ENCODE results near the gene RALGAPA2. TPM values are rescaled to one million over a fixed set of nuclear protein-coding genes. Genes with fewer than 3 reads are reported as not detected.

RALGAPA2 gene
- total and polyA plus RNA-seq, 2 donors = 15.3 to 41.6 TPM

DNA sequence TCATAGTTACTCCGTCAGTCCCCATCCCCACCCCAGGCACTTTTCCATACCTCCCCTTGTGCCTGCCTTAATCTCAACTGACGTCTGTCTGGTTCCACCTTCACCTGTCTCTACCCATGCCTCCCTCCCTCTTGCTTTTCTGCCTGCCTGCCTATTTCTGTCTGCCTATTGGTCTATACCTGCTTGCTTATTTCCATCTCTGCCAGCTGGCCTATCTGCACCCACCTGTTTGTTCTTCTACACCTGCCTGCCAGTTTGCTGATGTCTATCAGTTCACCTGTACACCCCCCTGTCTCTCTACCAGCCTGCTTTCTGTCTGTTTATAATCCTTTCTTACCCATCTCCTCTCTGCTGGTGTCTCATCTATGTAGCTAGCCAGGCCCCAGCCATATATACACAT lies 87.5 kb downstream of the RALGAPA2 start:
- no peak for DNase-seq (ENCODE audit: extremely low spot score)
- Histone ChIP-seq H3K36me3 (ENCODE audit: insufficient read depth) (no peaks in the 10 kb centered on the region), H3K4me3 (ENCODE audit: low read depth, low read length) (no peak overlapping the region), H3K4me1 (ENCODE audit: insufficient read depth) (no peaks in the 10 kb centered on the region), H3K27ac (ENCODE audit: low read depth) (no peak overlapping the region)
- 92% methylated on average over 2 of the region's 2 CpGs for WGBS

DNA sequence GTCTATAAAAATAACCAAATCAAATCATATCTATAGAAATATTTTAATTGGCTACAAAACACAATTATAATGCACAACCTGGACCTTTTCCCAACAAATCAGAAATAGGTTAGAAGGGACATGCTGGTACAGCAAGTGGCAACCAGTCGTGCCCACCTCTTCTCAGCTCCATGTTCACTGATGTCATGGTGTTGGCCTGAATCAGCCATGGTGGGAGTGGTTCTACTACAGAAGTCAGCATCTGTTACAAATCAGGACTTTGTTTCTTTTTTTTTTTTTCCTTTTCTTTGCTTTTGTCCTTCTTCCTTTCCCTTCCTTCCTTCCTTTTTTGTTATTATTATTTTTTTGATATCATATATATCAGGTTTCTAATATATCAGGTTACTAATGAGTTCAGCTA lies 91.2 kb downstream of the RALGAPA2 start:
- WGBS = 85% methylated on average over 1 of the region's 1 CpG
- H3K27ac ChIP-seq (ENCODE audit: low read depth) = no peak overlapping the region
- H3K36me3 ChIP-seq (ENCODE audit: insufficient read depth) = no peaks in the 10 kb centered on the region
- H3K4me3 ChIP-seq (ENCODE audit: low read depth, low read length) = no peak overlapping the region
- H3K4me1 ChIP-seq (ENCODE audit: insufficient read depth) = no peaks in the 10 kb centered on the region
- no peak for DNase-seq (ENCODE audit: extremely low spot score)

DNA sequence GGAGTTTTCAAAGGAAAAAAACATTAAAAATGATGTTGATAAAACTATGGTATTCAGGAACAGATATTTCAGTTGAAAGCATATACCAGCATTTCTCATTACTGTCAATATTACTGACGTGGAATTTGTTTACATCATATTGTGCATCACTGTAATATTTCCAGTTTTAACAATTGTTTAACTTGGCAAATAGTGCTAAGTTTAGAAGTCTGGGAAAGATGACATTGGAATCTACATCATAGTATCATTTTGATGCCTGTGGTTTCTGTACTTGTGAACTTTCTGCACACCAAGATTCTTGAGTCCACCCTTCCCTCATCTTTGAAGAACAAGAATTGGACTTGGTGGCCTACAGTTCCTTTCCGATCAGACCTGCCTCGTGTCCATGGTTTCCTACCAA lies 98.1 kb downstream of the RALGAPA2 start:
- peaks cover 2% of the 10 kb centered on the region for H3K4me1 ChIP-seq (ENCODE audit: insufficient read depth)
- 95% methylated on average over 3 of the region's 3 CpGs for WGBS
- no peak overlapping the region for H3K4me3 ChIP-seq (ENCODE audit: low read depth, low read length)
- H3K27ac ChIP-seq (ENCODE audit: low read depth) = no peak overlapping the region
- DNase-seq (ENCODE audit: extremely low spot score) = no peak
- no peaks in the 10 kb centered on the region for H3K36me3 ChIP-seq (ENCODE audit: insufficient read depth)

DNA sequence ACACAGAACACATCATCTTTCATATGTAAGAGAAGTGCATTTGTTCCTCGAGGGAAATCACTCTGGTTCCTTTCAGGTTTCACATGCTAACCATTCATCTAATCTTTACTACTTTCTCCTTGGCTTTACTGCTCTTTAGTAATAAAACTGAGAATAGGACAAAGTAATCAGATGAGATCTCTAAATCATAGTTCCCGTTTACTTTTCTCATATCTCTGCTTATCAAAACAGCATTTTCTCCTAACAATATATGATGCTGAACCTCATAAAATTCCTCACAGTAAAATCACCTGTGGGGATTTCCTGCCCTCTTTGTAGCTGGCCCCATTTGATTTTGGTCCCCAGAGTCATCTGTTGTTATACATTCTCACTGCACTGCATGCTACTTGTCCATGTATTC lies 100.2 kb downstream of the RALGAPA2 start:
- H3K4me1 ChIP-seq (ENCODE audit: insufficient read depth) = peaks cover 2% of the 10 kb centered on the region
- WGBS = 32% methylated on average over 2 of the region's 2 CpGs
- no peak overlapping the region for H3K4me3 ChIP-seq (ENCODE audit: low read depth, low read length)
- no peak for DNase-seq (ENCODE audit: extremely low spot score)
- no peak overlapping the region for H3K27ac ChIP-seq (ENCODE audit: low read depth)
- H3K36me3 ChIP-seq (ENCODE audit: insufficient read depth) = no peaks in the 10 kb centered on the region

DNA sequence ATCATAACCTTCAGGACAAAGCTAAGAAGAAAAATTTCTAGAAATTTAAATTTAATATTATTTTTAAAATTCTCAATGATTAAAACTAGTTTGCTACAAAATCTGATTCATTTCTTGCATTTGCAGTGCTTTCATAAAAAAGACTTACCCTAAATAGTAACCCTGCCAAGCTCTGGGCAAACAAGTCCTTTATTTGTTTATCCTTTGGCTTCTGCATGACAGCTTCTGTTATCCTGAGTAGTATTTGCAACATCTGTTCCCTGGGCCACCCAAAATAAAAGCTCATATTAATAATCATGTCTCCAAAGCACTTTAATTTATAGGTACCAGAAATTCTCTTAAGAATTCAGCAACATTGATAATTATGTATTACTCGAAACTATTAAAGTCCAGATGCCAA lies 101.3 kb downstream of the RALGAPA2 start:
- Histone ChIP-seq H3K36me3 (ENCODE audit: insufficient read depth) (no peaks in the 10 kb centered on the region), H3K4me1 (ENCODE audit: insufficient read depth) (peaks cover 2% of the 10 kb centered on the region), H3K27ac (ENCODE audit: low read depth) (no peak overlapping the region), H3K4me3 (ENCODE audit: low read depth, low read length) (no peak overlapping the region)
- 66% methylated on average over 1 of the region's 1 CpG for WGBS
- no peak for DNase-seq (ENCODE audit: extremely low spot score)

DNA sequence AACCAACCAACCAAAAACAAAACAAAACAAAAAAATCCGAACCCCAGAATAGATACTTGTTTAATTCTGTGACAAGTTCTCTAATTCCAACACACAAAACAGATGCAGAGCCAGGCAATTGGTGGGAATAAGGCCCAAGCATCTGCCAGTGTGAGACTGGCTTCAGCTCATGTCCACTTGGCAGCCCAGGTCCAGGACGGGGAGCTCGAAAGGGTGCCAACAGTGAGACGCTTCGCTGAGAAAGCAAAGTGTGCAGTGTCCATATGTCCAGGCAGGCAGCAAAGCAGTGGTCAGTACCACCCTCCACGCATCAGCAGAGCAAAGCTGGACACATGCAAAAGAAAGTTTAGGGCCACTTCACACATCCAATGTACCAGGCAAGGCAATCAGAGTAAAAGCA lies 102.9 kb downstream of the RALGAPA2 start:
- Histone ChIP-seq H3K4me3 (ENCODE audit: low read depth, low read length) (no peak overlapping the region), H3K4me1 (ENCODE audit: insufficient read depth) (peaks cover 2% of the 10 kb centered on the region), H3K36me3 (ENCODE audit: insufficient read depth) (peaks cover 2% of the 10 kb centered on the region), H3K27ac (ENCODE audit: low read depth) (no peak overlapping the region)
- WGBS = 96% methylated on average over 6 of the region's 6 CpGs
- DNase-seq (ENCODE audit: extremely low spot score) = no peak

DNA sequence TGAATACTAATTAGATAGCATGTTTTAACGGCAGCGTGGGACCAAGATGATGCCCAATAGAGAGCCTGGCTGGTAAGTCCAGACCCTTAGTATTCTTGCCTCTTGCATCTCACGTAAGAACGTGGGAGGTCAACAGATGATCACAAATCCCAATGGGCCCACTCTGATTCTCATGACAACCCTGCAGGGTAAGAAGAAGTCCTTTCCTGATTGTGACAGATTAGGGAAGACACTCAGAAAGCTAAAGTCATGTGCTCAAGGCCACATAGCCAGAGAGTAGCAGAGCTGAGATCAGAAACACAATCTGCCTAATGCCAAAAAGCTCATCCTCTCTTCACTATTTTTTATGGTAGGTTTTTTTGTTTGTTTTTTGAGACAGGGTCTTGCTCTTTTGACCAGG lies 103.8 kb downstream of the RALGAPA2 start:
- WGBS = 90% methylated on average over 4 of the region's 4 CpGs
- Histone ChIP-seq H3K4me3 (ENCODE audit: low read depth, low read length) (no peak overlapping the region), H3K36me3 (ENCODE audit: insufficient read depth) (peaks cover 4% of the 10 kb centered on the region), H3K27ac (ENCODE audit: low read depth) (no peak overlapping the region), H3K4me1 (ENCODE audit: insufficient read depth) (peaks cover 2% of the 10 kb centered on the region)
- no peak for DNase-seq (ENCODE audit: extremely low spot score)

DNA sequence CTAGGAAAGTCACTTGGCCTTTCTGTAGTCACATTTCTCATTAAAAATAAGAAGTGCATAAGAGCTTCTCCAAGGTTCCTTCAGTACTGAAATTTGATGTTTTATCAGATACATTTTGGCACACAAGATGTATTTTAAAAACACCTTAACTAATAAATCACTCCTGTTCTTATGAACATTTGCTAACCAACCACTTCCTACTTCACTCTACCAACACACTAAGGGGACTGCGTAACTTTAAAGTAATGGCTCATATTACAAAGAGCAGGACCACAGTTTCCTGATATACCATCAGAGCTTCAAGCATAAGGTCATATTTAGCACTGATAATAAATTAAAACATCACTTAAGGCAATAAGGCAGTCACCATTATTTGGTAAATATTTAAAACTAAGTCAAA lies 104.4 kb downstream of the RALGAPA2 start:
- WGBS = 97% methylated on average over 1 of the region's 1 CpG
- no peak overlapping the region for H3K4me3 ChIP-seq (ENCODE audit: low read depth, low read length)
- DNase-seq (ENCODE audit: extremely low spot score) = no peak
- peaks cover 2% of the 10 kb centered on the region for H3K4me1 ChIP-seq (ENCODE audit: insufficient read depth)
- peaks cover 4% of the 10 kb centered on the region for H3K36me3 ChIP-seq (ENCODE audit: insufficient read depth)
- no peak overlapping the region for H3K27ac ChIP-seq (ENCODE audit: low read depth)

DNA sequence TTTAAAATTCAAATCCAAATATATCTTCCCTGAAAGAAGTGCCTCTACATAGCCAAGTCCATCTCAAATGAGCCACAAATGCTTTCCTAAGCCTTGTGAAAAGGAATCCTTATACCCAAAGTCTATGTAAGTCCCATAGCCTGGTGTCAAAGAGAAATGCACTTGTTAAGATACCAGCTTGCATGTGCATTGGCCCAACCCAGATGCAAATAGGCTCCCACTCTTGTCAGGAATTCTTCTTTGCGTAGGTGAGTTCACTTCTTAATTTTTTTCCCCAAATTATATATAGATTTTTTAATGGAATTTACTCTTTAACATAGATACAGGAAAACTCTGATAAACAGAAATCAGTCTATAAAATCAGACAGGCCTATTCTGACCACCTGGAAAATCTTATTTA lies 105.6 kb downstream of the RALGAPA2 start:
- Histone ChIP-seq H3K4me1 (ENCODE audit: insufficient read depth) (no peaks in the 10 kb centered on the region), H3K27ac (ENCODE audit: low read depth) (no peak overlapping the region), H3K4me3 (ENCODE audit: low read depth, low read length) (no peak overlapping the region), H3K36me3 (ENCODE audit: insufficient read depth) (peaks cover 4% of the 10 kb centered on the region)
- no peak for DNase-seq (ENCODE audit: extremely low spot score)
- WGBS = 100% methylated on average over 1 of the region's 1 CpG

DNA sequence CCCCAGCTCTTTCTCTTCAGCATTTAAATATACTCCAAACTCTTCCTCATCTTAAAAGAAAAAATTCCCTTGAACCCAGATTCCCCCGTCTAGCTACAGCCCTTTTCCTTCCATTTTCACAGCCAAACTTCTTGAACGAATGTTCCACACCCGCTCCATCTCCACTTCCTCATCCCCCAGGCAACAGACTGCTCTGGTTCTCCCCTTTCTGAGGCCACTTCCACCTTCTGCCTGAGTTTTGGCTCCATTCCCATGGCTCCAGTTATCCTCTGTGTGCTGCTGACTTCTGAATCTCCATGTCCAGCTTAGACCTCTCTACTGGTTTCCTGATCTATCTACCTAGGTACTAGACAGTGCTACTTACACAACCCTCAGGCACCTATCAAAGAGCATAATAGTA lies 106.4 kb downstream of the RALGAPA2 start:
- no peaks in the 10 kb centered on the region for H3K4me1 ChIP-seq (ENCODE audit: insufficient read depth)
- peaks cover 4% of the 10 kb centered on the region for H3K36me3 ChIP-seq (ENCODE audit: insufficient read depth)
- WGBS = 80% methylated on average over 3 of the region's 3 CpGs
- no peak overlapping the region for H3K27ac ChIP-seq (ENCODE audit: low read depth)
- H3K4me3 ChIP-seq (ENCODE audit: low read depth, low read length) = no peak overlapping the region
- no peak for DNase-seq (ENCODE audit: extremely low spot score)

DNA sequence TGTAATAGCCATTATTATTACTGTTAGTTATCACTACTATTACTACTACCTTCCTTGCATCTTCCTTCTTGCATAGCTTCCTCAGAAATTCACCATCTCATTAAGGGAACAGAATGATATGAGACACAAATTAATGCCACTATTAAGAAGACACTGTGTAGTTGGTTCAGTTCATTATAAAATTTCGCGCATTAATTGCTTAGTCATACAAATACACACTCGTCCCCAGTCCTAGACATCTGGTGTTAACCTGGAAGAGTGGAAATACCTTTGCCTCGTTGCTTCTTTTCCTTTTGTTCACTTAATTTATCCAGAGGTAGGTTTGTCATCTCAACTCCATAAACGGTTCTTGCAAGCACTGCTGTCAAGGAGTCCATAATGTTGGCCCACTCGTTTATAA lies 107.5 kb downstream of the RALGAPA2 start:
- 95% methylated on average over 6 of the region's 6 CpGs for WGBS
- no peaks in the 10 kb centered on the region for H3K4me1 ChIP-seq (ENCODE audit: insufficient read depth)
- H3K27ac ChIP-seq (ENCODE audit: low read depth) = no peak overlapping the region
- H3K36me3 ChIP-seq (ENCODE audit: insufficient read depth) = peaks cover 4% of the 10 kb centered on the region
- DNase-seq (ENCODE audit: extremely low spot score) = no peak
- no peak overlapping the region for H3K4me3 ChIP-seq (ENCODE audit: low read depth, low read length)

DNA sequence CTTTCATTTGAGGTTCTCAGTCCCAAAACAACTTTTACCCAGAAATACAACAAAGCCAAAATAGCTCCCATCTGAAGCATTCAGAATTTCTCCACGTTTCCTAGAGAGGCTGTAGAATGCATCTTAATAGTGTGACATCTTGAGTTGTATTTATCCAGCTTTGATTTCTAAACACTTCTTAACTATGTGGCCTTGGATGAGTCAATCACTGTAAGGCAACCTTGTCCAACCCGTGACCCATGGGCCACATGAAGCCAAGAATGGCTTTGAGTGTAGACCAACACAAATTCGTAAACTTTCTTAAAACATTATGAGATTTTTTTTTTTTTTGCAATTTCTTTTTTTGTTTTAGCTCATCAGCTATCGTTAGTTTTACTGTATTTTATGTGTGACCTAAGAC lies 108.1 kb downstream of the RALGAPA2 start:
- no peaks in the 10 kb centered on the region for H3K4me1 ChIP-seq (ENCODE audit: insufficient read depth)
- 96% methylated on average over 4 of the region's 4 CpGs for WGBS
- H3K4me3 ChIP-seq (ENCODE audit: low read depth, low read length) = no peak overlapping the region
- DNase-seq (ENCODE audit: extremely low spot score) = no peak
- H3K36me3 ChIP-seq (ENCODE audit: insufficient read depth) = peaks cover 4% of the 10 kb centered on the region
- H3K27ac ChIP-seq (ENCODE audit: low read depth) = no peak overlapping the region

DNA sequence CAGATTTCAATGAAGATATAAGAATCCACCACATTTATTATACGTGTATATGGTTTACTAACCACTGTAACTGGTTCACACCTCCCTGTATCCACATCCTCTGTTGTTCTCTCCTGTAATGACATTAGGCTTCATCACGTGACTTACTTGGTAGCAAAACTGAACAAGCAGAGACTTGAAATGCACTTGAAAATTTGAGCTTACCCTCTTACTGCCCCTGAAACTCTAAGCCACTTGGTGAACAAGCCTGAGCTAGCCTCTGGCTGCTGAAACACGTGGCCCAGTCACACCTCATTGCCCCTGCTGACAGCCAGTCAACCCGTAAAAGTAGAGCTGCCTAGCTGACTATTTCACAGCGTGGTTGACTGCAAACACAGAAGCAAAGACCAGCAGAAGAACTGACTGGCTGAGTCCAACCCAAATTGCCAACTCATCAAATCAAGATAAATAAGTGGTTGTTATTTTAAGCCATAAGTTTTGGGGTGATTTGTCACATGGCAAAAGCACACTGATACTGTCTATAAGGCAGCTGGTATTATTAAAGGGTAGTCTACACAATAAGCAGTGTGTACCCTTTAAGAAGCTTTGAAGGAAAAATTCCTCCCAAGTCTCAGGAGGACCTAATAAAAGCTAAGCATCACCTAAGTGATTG lies 109.0 kb downstream of the RALGAPA2 start:
- no peak for DNase-seq (ENCODE audit: extremely low spot score)
- peaks cover 4% of the 10 kb centered on the region for H3K36me3 ChIP-seq (ENCODE audit: insufficient read depth)
- H3K4me3 ChIP-seq (ENCODE audit: low read depth, low read length) = no peak overlapping the region
- 70% methylated on average over 5 of the region's 5 CpGs for WGBS
- no peak overlapping the region for H3K27ac ChIP-seq (ENCODE audit: low read depth)
- no peaks in the 10 kb centered on the region for H3K4me1 ChIP-seq (ENCODE audit: insufficient read depth)

DNA sequence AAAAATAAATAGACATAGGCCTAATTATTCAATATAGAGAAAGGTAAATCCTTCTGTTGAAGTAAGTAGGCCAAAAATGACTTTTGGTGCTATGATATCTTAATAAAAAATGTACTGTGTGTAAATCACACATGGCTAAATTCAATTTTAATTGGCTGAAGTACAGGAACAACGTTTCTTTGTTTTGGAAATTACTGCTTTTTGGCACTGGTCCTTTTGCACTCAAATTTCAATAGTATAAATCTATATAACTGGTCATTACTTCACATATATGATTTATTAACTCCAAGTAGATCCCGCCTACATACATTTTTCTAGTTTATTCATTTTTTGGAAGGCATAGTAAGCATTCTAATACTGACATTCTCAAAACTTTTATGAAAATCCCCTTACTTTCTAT lies 114.5 kb downstream of the RALGAPA2 start:
- no peaks in the 10 kb centered on the region for H3K36me3 ChIP-seq (ENCODE audit: insufficient read depth)
- no peak overlapping the region for H3K27ac ChIP-seq (ENCODE audit: low read depth)
- DNase-seq (ENCODE audit: extremely low spot score) = no peak
- H3K4me1 ChIP-seq (ENCODE audit: insufficient read depth) = no peaks in the 10 kb centered on the region
- no peak overlapping the region for H3K4me3 ChIP-seq (ENCODE audit: low read depth, low read length)
- WGBS = 74% methylated on average over 2 of the region's 2 CpGs

DNA sequence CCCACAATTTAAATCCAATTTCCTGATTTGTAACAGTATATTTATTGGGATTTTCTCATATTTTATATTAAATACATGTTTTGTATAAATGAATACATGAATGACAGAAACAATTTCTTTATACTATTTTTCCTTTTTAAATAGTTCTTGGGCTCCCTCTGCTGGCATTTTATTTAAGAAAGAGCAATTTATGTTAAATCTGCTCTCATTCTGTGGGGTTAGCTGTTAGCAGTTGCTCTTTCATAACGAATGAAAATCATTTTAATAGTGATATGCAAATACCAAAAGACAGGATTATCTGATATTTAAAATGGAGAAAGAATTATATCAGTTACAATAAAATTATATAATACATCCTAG lies 118.3 kb downstream of the RALGAPA2 start:
- no peaks in the 10 kb centered on the region for H3K4me1 ChIP-seq (ENCODE audit: insufficient read depth)
- WGBS = 53% methylated on average over 1 of the region's 1 CpG
- no peaks in the 10 kb centered on the region for H3K36me3 ChIP-seq (ENCODE audit: insufficient read depth)
- no peak overlapping the region for H3K27ac ChIP-seq (ENCODE audit: low read depth)
- no peak for DNase-seq (ENCODE audit: extremely low spot score)
- no peak overlapping the region for H3K4me3 ChIP-seq (ENCODE audit: low read depth, low read length)

Data from urinary bladder (tissue), 4 donors.